GM12891 (cell line): ENCODE results near the gene FBF1.

Experiments used
- POLR2A ChIP-seq: IDR thresholded peaks from 2 replicates; pipeline ENCODE4 v1.6.1; 2011; ENCODE audit warnings: low read depth, low read length, control low read depth
- TAF1 ChIP-seq: IDR thresholded peaks from 2 replicates; pipeline ENCODE4 v1.6.1; 2011; ENCODE audit warnings: low read depth, low read length, control low read depth

DNA sequence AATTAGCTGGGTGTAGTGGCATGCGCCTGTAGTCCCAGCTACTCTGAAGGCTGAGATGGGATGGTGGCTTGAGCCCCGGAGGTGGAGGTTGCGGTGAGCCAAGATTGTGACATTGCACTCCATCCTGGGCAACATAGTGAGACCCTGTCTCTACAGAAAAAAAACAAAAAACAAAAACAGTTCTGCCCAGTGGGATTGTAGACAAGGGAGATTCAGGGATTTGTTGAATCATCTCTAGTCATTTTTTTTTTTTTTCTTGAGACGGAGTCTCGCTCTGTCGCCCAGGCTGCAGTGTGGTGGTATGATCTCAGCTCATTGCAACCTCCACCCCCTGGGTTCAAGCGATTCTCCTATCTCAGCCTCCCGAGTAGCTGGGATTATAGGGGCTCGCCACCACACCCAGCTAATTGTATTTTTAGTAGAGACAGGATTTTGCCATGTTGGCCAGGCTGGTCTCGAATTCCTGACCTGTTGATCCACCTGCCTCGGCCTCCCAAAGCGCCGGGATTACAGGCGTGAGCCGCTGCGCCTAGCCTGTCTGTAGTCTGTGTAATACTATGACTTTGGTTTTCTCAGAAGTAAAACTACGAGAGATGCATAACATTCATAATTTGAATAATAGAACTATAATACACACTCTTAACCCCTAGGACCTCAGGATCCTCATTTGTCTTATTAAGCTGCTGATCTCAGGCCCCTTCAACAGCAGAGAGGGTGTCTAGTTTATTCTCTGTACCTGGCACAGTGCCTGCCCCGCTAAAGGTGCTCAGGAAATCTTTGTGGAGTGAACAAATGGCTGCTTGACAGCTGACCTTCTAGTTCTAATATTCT is 39.6 kb upstream of the FBF1 start:
- TF ChIP-seq POLR2A (no peak), TAF1 (no peak)
